Measurements from ENCODE around the gene CRYBB1. TPM values are rescaled to one million over a fixed set of nuclear protein-coding genes. Genes with fewer than 3 reads are reported as not detected.

CRYBB1 gene
- total and polyA plus RNA-seq, 2 of the 13 experiments (the other 11 are each of a cell fraction or from before 2014, with no cell fraction given), result not detected

DNA sequence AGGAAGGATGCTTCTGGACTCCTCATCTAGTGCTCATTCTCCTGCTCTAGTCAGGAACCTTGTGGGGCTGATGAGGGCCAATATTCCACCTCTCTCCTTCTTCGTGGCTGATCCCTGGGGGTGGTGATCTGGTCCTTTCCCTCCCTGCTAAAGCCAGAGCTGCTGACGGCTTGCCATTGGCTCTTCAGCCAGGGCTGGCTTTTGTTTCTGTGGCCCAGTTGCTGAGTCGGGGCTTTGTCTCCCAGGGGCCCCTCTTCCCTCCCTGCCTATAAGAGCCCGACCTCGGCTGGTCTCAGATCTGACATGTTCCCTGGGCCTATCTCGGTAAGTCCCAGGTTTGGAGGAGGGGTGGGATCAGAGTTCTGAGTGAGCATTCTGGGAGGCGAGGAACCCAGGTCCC, 3.8 kb upstream of the CRYBB1 start, which contains the start of gene CRYBA4:
Gene CRYBA4, plus strand, starts transcription at position 301 of the 400 bp plus-strand sequence. CDS start 634 bp downstream, outside the sequence.
- Histone ChIP-seq H3K9ac (ENCODE audit: insufficient read depth, low read depth, low read length) (no peak within 1 kb of the TSS), H3K4me3 (replicated peaks in 1 of 3; ENCODE audit: insufficient read depth in 1 of 3, low read depth in 2 of 3, low read length in 3 of 3) (no peak within 1 kb of the TSS), H3K4me2 (ENCODE audit: low read depth, low read length) (no peak within 1 kb of the TSS), H3K9me3 (ENCODE audit: low read length) (no peaks in the 10 kb centered on the region), H3K27ac (ENCODE audit: extremely low read length, insufficient read depth, low read length) (no peak within 1 kb of the TSS), H2AFZ (ENCODE audit: low read length) (no peak within 1 kb of the TSS), H4K20me1 (ENCODE audit: insufficient read depth, low read length) (no peaks in the 10 kb centered on the region), H3K27me3 (ENCODE audit: control insufficient read depth in 1 of 2, insufficient read depth in 2 of 2, low read length in 2 of 2) (peaks cover 2 to 21% of the 10 kb centered on the region in 2 experiments; a peak in 2 of 5 replicates), H3K79me2 (ENCODE audit: insufficient read depth, low read length) (no peaks in the 10 kb centered on the region), H3K36me3 (replicated peaks in 1 of 2; ENCODE audit: control insufficient read depth in 1 of 2, insufficient read depth in 2 of 2, low read length in 2 of 2) (no peaks in the 10 kb centered on the region), H3K4me1 (ENCODE audit: insufficient read depth, low read length) (no peaks in the 10 kb centered on the region)
- DNase-seq (ENCODE audit: low spot score) (no peak), ATAC-seq (no peak), FAIRE-seq (no peak)
- TF ChIP-seq ZBTB37 (CRISPR knock-in tag; IDR thresholded peaks at IDR 0.05) (no peak), ZNF33A (CRISPR knock-in tag; IDR thresholded peaks at IDR 0.05; ENCODE audit: borderline replicate concordance) (no peak), IKZF1 (IDR thresholded peaks at IDR 0.05) (no peak), GATAD2A (CRISPR knock-in tag; IDR thresholded peaks at IDR 0.05) (no peak), ARNT (IDR thresholded peaks at IDR 0.05) (no peak), IKZF4 (CRISPR knock-in tag; IDR thresholded peaks at IDR 0.05; ENCODE audit: borderline replicate concordance, low read depth, not compliant biosample characterization) (no peak), ZNF530 (CRISPR knock-in tag; IDR thresholded peaks at IDR 0.05; ENCODE audit: low read depth) (no peak), HDAC2 (CRISPR knock-in tag; IDR thresholded peaks at IDR 0.05) (no peak)
- TF ChIP-seq, protein P1, sequence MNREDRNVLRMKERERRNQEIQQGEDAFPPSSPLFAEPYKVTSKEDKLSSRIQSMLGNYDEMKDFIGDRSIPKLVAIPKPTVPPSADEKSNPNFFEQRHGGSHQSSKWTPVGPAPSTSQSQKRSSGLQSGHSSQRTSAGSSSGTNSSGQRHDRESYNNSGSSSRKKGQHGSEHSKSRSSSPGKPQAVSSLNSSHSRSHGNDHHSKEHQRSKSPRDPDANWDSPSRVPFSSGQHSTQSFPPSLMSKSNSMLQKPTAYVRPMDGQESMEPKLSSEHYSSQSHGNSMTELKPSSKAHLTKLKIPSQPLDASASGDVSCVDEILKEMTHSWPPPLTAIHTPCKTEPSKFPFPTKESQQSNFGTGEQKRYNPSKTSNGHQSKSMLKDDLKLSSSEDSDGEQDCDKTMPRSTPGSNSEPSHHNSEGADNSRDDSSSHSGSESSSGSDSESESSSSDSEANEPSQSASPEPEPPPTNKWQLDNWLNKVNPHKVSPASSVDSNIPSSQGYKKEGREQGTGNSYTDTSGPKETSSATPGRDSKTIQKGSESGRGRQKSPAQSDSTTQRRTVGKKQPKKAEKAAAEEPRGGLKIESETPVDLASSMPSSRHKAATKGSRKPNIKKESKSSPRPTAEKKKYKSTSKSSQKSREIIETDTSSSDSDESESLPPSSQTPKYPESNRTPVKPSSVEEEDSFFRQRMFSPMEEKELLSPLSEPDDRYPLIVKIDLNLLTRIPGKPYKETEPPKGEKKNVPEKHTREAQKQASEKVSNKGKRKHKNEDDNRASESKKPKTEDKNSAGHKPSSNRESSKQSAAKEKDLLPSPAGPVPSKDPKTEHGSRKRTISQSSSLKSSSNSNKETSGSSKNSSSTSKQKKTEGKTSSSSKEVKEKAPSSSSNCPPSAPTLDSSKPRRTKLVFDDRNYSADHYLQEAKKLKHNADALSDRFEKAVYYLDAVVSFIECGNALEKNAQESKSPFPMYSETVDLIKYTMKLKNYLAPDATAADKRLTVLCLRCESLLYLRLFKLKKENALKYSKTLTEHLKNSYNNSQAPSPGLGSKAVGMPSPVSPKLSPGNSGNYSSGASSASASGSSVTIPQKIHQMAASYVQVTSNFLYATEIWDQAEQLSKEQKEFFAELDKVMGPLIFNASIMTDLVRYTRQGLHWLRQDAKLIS (CRISPR knock-in tag; IDR thresholded peaks at IDR 0.05), result no peak
- no TSS peak for BruUV-seq (replicated peaks)
- in situ Hi-C loops (cut with HindIII; ENCODE audit: extremely low pct_ligation_motif_present, low pct_unique_long_range_greater_than_20kb), result no loop called here
- 5% methylated on average over 4 of the region's 7 CpGs for WGBS (ENCODE audit: low lambda C conversion rate)
- POLR2A ChIA-PET, result no interaction called here
- CTCF ChIA-PET (ENCODE audit: low intra/inter-chr PET ratio, low total read pairs), result no interaction called here
- intact Hi-C loops (cut with micrococcal nuclease; ENCODE audit: unreplicated experiment), result no loop called here
